RWPE2 (cell line): ENCODE results near the gene ARID5B.

ENCODE experiments used
- ATAC-seq: fragments of 200-7000 bp; cut with Tn5 transposase; 3 replicates; pipeline ENCODE4 v1.9.1; 2021; ENCODE audit warnings: low read depth
- DNase-seq: peaks from one replicate; pipeline ENCODE4 v3.0.0-alpha.2; 2020; ENCODE audit warnings: low spot score
- H3K27ac ChIP-seq: fragments of 450-650 bp; 2 replicates; pipeline ENCODE4 v1.5.1; 2017; ENCODE audit warnings: mild to moderate bottlenecking; ENCODE audit not compliant: poor library complexity, severe bottlenecking
- H3K27me3 ChIP-seq: fragments of 250-450 bp; sonication (Bioruptor Pico); 2 replicates; pipeline ENCODE4 v1.5.1; 2021; ENCODE audit warnings: mild to moderate bottlenecking, moderate library complexity; ENCODE audit not compliant: insufficient read depth, poor library complexity, severe bottlenecking
- H3K36me3 ChIP-seq: fragments of 250-450 bp; sonication (Bioruptor Pico); 2 replicates; pipeline ENCODE4 v1.5.1; 2020; ENCODE audit warnings: low read depth, mild to moderate bottlenecking, moderate library complexity
- H3K4me1 ChIP-seq: fragments of 250-450 bp; sonication (Bioruptor Pico); 2 replicates; pipeline ENCODE4 v1.5.1; 2021; ENCODE audit warnings: mild to moderate bottlenecking, moderate library complexity; ENCODE audit not compliant: insufficient read depth, poor library complexity, severe bottlenecking
- H3K4me3 ChIP-seq: fragments of 250-450 bp; sonication (Bioruptor Pico); 2 replicates; pipeline ENCODE4 v1.5.1; 2021; ENCODE audit warnings: mild to moderate bottlenecking, moderate library complexity; ENCODE audit not compliant: severe bottlenecking
- H3K9me3 ChIP-seq: fragments of 250-450 bp; sonication (Bioruptor Pico); 2 replicates; pipeline ENCODE4 v1.5.1; 2021; ENCODE audit warnings: mild to moderate bottlenecking, moderate library complexity; ENCODE audit not compliant: severe bottlenecking
- CTCF ChIP-seq: fragments of 450-650 bp; IDR thresholded peaks from one replicate; pipeline ENCODE4 v1.5.1; 2017; ENCODE audit warnings: mild to moderate bottlenecking, moderate library complexity; ENCODE audit not compliant: poor library complexity, severe bottlenecking

Gene ARID5B, protein sequence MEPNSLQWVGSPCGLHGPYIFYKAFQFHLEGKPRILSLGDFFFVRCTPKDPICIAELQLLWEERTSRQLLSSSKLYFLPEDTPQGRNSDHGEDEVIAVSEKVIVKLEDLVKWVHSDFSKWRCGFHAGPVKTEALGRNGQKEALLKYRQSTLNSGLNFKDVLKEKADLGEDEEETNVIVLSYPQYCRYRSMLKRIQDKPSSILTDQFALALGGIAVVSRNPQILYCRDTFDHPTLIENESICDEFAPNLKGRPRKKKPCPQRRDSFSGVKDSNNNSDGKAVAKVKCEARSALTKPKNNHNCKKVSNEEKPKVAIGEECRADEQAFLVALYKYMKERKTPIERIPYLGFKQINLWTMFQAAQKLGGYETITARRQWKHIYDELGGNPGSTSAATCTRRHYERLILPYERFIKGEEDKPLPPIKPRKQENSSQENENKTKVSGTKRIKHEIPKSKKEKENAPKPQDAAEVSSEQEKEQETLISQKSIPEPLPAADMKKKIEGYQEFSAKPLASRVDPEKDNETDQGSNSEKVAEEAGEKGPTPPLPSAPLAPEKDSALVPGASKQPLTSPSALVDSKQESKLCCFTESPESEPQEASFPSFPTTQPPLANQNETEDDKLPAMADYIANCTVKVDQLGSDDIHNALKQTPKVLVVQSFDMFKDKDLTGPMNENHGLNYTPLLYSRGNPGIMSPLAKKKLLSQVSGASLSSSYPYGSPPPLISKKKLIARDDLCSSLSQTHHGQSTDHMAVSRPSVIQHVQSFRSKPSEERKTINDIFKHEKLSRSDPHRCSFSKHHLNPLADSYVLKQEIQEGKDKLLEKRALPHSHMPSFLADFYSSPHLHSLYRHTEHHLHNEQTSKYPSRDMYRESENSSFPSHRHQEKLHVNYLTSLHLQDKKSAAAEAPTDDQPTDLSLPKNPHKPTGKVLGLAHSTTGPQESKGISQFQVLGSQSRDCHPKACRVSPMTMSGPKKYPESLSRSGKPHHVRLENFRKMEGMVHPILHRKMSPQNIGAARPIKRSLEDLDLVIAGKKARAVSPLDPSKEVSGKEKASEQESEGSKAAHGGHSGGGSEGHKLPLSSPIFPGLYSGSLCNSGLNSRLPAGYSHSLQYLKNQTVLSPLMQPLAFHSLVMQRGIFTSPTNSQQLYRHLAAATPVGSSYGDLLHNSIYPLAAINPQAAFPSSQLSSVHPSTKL

GRCh38 chr10:61900829-61901792, at the start of gene ARID5B:
Gene ARID5B (plus strand): TSS chr10:61901699. CDS start chr10:61901710, 11 bp downstream.
- Histone ChIP-seq H3K27me3 (no peaks in the 10 kb centered on the region), H3K27ac (peak within 1 kb of the TSS; percentile 96), H3K4me3 (peak within 1 kb of the TSS; percentile 81), H3K4me1 (peaks cover 33% of the 10 kb centered on the region), H3K9me3 (no peaks in the 10 kb centered on the region), H3K36me3 (peaks cover 4% of the 10 kb centered on the region; the same call in 1 of the 2 replicates)
- no peak for ATAC-seq
- peak; percentile 7 for TF ChIP-seq CTCF
- DNase-seq: no peak

GRCh38 chr10:61852261-61852660, 49.2 kb upstream of the ARID5B start:
- Histone ChIP-seq H3K27ac (no peak overlapping the region), H3K4me1 (no peaks in the 10 kb centered on the region), H3K4me3 (no peak overlapping the region), H3K36me3 (no peaks in the 10 kb centered on the region), H3K27me3 (no peaks in the 10 kb centered on the region), H3K9me3 (no peaks in the 10 kb centered on the region)
- TF ChIP-seq CTCF: no peak
- ATAC-seq: no peak
- no peak for DNase-seq

DNA sequence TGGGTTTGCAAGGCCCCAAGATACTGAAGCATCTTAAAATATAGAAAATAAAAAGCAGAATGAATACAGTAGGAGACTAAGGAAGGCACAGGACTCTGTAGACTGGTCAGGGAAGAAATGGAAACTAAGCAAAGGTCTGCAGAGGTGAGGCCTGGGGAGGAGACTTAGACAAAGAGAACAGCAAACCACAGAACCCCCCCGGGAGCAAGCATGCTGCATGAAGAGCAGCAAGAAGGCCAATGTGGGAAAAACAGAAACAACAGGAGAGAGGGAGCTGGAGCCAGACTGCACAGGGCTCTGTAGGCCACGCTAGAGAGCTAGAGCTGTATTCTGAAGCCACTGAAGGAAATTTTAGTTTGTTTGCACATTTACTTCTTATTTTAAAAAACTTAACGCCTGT, 45.7 kb upstream of the ARID5B start:
- Histone ChIP-seq H3K27ac (no peak overlapping the region), H3K36me3 (no peaks in the 10 kb centered on the region), H3K4me1 (no peaks in the 10 kb centered on the region), H3K27me3 (no peaks in the 10 kb centered on the region), H3K4me3 (no peak overlapping the region), H3K9me3 (no peaks in the 10 kb centered on the region)
- ATAC-seq: no peak
- no peak for DNase-seq
- TF ChIP-seq CTCF: no peak

GRCh38 chr10:61857746-61858145, 43.8 kb upstream of the ARID5B start:
- no peak for DNase-seq
- Histone ChIP-seq H3K9me3 (no peaks in the 10 kb centered on the region), H3K27ac (no peak overlapping the region), H3K4me3 (no peak overlapping the region), H3K4me1 (no peaks in the 10 kb centered on the region), H3K27me3 (no peaks in the 10 kb centered on the region), H3K36me3 (no peaks in the 10 kb centered on the region)
- no peak for ATAC-seq
- TF ChIP-seq CTCF: no peak
